Pulmonary artery endothelial cell (primary cell): Measurements from ENCODE around the gene CLOCK. TPM values are rescaled to one million over a fixed set of nuclear protein-coding genes. Genes with fewer than 3 reads are reported as not detected.
"Not testable (repeated sequence)": the region's sequence is repeated elsewhere in the genome, so short reads cannot be mapped to it uniquely, and the experiment has no call there.

Source experiments
- DNase-seq: peaks from one replicate; pipeline ENCODE4 v3.0.0-alpha.2; 2011; ENCODE audit warnings: low read depth, low spot score
- total RNA-seq: library from RNA; depleted of rRNA; stranded (reverse); fragments of >200 nt; gene quantifications from 2 replicates; pipeline ENCODE4 v1.2.3, GENCODE V29; 2014

Gene CLOCK, protein sequence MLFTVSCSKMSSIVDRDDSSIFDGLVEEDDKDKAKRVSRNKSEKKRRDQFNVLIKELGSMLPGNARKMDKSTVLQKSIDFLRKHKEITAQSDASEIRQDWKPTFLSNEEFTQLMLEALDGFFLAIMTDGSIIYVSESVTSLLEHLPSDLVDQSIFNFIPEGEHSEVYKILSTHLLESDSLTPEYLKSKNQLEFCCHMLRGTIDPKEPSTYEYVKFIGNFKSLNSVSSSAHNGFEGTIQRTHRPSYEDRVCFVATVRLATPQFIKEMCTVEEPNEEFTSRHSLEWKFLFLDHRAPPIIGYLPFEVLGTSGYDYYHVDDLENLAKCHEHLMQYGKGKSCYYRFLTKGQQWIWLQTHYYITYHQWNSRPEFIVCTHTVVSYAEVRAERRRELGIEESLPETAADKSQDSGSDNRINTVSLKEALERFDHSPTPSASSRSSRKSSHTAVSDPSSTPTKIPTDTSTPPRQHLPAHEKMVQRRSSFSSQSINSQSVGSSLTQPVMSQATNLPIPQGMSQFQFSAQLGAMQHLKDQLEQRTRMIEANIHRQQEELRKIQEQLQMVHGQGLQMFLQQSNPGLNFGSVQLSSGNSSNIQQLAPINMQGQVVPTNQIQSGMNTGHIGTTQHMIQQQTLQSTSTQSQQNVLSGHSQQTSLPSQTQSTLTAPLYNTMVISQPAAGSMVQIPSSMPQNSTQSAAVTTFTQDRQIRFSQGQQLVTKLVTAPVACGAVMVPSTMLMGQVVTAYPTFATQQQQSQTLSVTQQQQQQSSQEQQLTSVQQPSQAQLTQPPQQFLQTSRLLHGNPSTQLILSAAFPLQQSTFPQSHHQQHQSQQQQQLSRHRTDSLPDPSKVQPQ
- total RNA-seq, result 21.4 and 29.3 TPM in 2 replicates

DNA sequence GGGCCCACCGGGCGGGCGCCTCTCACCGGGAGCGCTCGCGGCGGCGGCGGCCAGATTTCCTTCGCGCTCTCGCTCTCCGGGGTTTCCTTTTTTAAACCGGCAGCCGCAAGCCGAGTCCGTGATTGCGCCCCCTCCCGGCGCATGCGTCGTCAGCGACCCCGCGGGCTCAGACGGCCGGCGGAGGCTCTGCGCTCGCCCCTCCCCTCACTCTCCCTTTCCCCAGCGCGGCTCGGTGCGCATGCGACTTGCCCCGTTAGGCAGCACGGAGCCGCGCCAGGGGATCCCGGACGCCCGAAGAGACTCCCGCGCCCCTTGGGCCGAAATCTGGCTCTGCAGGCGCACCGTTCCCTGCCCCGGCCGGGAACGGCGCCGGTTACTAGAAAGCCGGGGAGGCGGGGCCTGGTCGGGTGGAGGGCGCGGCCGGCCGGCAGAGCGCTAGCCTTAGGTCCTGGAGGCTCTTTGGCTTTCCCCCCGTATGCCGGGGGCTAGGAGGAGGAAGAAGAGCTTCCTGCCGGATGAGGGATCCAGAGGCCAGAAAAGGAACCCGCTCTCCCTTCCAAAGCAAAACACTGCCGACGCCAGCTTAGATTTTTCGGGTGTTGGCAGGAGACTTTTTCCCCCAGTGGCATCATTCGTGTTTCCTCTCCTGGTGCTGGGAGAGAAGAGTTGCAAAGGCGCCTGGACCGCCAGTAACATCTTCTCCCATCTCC lies at the start of gene CLOCK:
CLOCK (minus strand) TSS at position 154 of the 710 bp plus-strand sequence. CDS start 64,124 bp downstream, outside the sequence.
- peak; percentile 45 for DNase-seq

- no peak for DNase-seq
These were observed 45.3 kb upstream of the CLOCK start, which contains the start of gene PDCL2 for GRCh38 chr4:55592014-55592413. PDCL2 (minus strand) TSS chr4:55592245; CDS start chr4:55592109, 136 bp downstream.

- no peak for DNase-seq
These were observed 41.5 kb upstream of the CLOCK start for GRCh38 chr4:55588160-55588559.

GRCh38 chr4:55582773-55583172 lies 36.1 kb upstream of the CLOCK start:
- not testable (repeated sequence) for DNase-seq

GRCh38 chr4:55578341-55579010 lies 31.8 kb upstream of the CLOCK start:
- DNase-seq, result no peak

- DNase-seq, result no peak
These were observed 28.8 kb upstream of the CLOCK start for GRCh38 chr4:55575513-55575912.

DNA sequence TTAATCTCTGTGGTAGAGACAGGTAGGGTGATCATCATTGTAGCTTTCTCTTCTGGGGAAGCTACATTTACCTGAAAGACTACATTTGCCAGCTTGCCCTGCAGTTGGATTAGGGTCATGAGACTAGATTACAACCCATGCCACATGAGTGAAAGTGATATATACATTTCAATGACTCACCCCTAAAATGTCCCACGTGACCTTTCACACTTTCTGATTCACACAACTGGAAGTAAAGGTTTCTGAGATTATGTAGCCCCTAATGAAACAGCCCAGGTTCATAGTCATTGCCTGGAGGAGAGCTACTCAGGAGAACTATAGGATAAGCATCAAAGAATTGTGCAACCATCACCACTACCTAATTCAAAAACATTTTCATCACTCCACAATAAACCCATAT lies 27.5 kb upstream of the CLOCK start:
- no peak for DNase-seq

DNA sequence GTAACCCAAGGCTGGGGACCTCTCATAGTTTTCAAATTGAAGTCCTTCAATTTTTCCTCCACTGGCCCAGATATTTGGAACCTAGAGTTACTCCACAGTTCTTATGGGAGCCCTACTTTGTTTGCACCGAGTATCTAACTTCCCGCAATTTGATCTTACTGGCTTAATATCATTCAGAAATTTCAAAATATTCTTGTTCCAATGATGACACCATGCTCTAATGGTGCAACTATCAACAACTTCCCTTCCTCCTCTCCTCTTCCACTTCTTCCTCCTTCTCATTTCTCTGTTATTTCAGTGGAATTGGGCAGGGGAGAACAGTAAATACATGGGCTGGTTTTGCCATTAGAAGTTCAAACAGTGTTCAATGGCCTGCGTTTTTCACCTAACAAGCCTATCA lies 25.1 kb upstream of the CLOCK start:
- DNase-seq, result no peak

- no peak for DNase-seq
These were observed 22.3 kb upstream of the CLOCK start for GRCh38 chr4:55568905-55569504.

DNA sequence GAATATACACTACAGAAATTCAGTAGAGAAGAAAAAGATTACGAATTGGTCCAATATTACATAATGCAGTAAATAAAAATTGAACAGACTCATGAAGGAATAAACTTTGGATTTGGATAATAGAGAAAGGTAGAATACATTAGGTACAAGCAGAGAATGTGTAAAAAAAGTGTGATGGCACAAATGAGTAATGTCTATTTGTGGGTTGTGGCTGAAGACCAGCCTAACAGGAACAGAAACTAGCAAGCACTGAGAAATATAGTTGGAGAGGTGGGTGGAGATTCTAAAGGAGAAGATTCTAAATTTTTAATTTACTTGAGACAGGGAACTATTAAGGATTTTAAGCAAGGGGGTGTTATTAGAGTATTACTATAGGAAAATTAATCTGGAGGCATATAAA lies 15.2 kb upstream of the CLOCK start:
- no peak for DNase-seq

DNA sequence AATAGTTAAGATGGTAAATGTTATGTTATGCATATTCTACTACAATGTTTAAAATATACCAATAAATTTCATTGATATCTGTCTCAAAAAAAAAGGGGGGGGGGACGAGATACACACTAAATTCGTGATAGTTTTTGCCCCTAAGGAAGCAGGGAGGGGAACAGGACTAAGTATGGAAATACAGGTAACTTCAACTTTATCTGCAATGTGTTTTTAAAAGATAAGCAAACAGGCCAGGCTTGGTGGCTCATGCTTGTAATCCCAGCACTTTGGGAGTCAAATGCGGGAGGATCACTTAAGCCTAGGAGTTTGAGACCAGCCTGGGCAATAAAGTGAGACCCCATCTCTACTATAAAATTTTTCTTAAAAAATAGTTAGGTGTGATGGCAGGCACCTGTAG lies 13.4 kb upstream of the CLOCK start:
- no peak for DNase-seq

DNA sequence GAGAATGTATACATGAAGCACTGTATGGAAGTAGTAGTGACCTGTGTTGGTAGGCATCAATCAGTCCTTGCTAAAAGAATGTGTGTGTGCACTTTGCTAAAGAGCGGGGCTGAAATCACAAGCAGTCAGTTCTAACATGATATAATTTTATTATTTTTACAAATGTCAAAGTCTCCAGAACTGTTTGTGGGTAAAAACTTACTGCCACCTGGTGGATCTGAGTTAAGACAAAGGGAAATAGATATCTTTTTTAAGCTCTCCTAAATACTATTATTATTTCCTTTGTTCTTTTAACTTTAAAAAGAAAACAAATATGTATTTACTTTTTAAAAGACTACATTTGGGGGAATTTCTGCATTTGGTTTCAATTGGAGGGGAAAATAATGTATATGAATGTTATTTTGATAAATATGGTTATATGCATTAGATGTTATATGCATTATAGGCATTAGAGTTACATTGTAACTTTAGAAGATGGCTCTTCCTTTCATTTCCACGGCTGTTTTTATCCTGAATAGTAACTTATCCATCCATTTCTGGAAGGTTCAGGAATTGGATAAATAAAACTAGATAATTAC lies 7.8 kb upstream of the CLOCK start:
- no peak for DNase-seq

GRCh38 chr4:55553441-55554201 lies 6.9 kb upstream of the CLOCK start:
- DNase-seq, result no peak

DNA sequence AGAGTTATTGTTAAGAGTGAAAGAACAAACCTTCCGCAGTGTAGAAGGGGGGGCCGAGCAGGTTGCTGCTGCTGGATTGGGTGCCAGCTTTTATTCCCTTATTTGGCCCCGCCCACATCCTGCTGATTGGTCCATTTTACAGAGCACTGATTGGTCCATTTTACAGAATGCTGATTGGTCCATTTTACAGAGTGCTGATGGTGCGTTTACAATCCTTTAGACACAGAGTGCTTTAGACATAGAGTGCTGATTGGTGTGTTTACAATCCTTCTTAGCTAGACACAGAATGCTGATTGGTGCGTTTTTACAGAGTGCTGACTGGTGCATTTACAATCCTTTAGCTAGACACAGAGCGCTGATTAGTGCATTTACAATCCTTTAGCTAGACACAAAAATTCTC lies 5.3 kb upstream of the CLOCK start:
- not testable (repeated sequence) for DNase-seq

DNA sequence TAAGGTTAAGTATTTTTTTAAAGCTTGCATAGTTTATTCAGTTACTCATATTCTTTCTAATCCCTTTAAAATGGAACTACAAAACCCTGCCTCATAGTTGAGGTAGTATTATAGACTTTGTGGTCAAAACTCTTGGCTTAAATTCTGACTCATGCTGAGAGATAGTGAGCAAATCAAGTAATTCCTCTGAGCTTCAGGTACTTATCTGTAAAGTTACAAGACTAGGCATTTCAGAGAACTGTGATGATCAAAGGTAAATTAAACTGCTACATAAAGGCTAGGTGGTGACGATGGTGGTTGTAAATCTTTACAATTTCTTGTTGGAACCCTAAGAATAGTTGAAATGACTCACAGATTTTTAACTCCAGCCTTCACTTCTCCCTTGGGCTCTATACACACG lies 3.2 kb upstream of the CLOCK start:
- DNase-seq, result no peak

DNA sequence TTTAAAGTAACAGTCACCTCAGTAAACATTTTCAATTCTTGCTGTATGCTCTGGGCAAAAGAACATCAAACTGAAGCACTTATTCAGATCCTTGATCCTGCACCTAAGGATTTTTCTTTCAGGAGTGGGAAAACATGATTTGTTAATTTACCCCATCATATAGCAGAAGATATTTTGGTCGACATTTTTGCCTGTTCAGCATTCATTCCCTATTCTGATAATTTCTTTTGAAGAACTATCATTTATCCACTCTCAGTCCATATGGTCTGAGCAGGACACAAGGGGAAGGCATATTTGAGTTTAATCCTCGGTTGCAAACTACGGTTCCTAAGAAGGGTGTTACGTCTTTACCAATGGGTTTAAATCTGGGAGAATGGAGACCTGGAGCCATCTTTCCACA lies 1.2 kb upstream of the CLOCK start:
- DNase-seq, result no peak

DNA sequence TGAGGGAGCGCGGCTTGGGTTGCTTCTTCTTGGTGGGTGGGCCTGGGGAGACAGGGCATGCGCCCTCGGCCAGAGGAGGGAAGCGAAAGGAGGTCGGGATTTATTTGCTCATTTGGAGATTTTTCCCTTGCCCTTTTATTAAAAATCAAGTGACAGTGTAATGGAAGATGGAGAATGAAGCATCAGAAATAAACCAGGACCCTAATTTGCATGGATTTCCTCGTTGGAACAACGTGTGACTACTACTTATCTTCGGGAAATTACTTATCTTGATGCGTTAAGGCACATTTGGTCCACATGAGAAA lies 709 bp upstream of the CLOCK start:
- no peak for DNase-seq

GRCh38 chr4:55546506-55546755 lies 278 bp downstream of the CLOCK start:
- no peak for DNase-seq

DNA sequence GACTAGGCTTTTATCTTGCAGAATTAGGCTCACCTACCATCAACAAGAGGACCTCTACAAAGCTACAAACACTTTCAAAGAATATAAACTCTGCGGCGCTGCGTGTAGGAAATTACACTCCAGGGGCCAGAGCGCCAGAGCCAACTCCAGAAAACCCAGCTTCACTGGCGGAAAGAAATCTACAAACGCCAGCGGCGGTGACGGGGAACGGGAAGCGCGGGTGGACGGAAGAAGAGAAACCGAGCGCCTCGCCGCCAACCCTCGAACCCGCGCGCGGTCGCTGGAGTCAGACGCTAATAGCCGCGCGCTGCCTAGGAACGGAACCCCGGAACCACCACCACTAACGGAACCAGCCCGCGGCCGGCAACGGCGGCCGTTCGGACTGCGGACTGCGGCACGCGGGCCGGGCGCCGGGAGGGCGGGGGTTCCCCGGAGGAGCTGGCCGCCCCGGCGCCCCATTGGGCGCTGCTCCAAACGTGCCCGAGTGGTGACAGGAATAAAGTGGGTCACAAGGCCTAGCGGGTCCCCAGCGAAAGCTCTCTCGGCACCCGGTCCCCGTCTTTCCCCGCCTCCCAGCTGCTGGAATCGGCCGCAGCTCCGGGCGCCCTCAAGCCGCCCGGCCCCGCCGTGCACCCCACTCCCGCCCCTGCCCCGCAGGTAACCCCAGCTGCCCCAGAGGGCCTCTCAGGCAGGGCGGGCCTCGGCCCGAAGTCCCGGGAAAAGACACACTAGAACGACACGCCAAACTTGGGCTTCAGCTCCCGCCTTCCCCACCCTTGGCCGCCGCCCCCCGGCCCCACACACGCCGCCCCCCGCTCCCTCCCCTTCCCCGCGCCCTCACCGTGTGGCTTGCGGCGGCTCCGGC lies 836 bp downstream of the CLOCK start:
- DNase-seq, result no peak
